Mesenchymal stem cell (in vitro differentiated cells and primary cell): ENCODE results near the gene SUPT3H.

Source experiments
- DNase-seq: peaks from one replicate; pipeline ENCODE4 v3.0.0-alpha.2; 2013
- H2AFZ ChIP-seq: one replicate; pipeline ENCODE4 v1.6.1; 2013; ENCODE audit warnings: low read depth, mild to moderate bottlenecking, control low read depth, inconsistent platforms, low read length, moderate library complexity
- H2AK5ac ChIP-seq: 2 replicates; pipeline ENCODE4 v1.6.1; 2013; ENCODE audit warnings: low read length, moderate library complexity, mild to moderate bottlenecking, inconsistent platforms; ENCODE audit not compliant: severe bottlenecking
- H2BK120ac ChIP-seq: one replicate; pipeline ENCODE4 v1.6.1; 2013; ENCODE audit warnings: low read depth, mild to moderate bottlenecking, inconsistent platforms, low read length, moderate library complexity
- H2BK12ac ChIP-seq, 2 experiments: one replicate each; pipeline ENCODE4 v1.6.1; 2013; ENCODE audit warnings: inconsistent platforms in 2 of 2, low read length in 2 of 2, mild to moderate bottlenecking in 2 of 2, moderate library complexity in 2 of 2, control low read depth in 1 of 2
- H2BK15ac ChIP-seq: one replicate; pipeline ENCODE4 v1.6.1; 2013; ENCODE audit warnings: mild to moderate bottlenecking, low read depth, inconsistent platforms; ENCODE audit not compliant: poor library complexity, severe bottlenecking
- H2BK5ac ChIP-seq: 2 replicates; pipeline ENCODE4 v1.6.1; 2013; ENCODE audit warnings: low read depth, mild to moderate bottlenecking, low read length, control low read depth, inconsistent platforms; ENCODE audit not compliant: poor library complexity, severe bottlenecking
- H3K14ac ChIP-seq, 2 experiments: one replicate each; pipeline ENCODE4 v1.6.1; 2013; ENCODE audit warnings: inconsistent platforms in 2 of 2, low read length in 2 of 2, control low read depth in 1 of 2, mild to moderate bottlenecking in 1 of 2, moderate library complexity in 1 of 2
- H3K18ac ChIP-seq, 2 experiments: one replicate each; pipeline ENCODE4 v1.6.1; 2013; ENCODE audit warnings: inconsistent platforms in 2 of 2, low read length in 2 of 2, control low read depth in 1 of 2, low read depth in 1 of 2, mild to moderate bottlenecking in 1 of 2
- H3K23ac ChIP-seq, 2 experiments: one replicate each; pipeline ENCODE4 v1.6.1; 2013; ENCODE audit warnings: inconsistent platforms in 2 of 2, low read length in 2 of 2, mild to moderate bottlenecking in 2 of 2, moderate library complexity in 2 of 2, control low read depth in 1 of 2
- H3K27ac ChIP-seq: 2 replicates; pipeline ENCODE4 v1.5.1; 2013; ENCODE audit warnings: mild to moderate bottlenecking, moderate library complexity, low read length, control low read depth, inconsistent platforms; ENCODE audit not compliant: poor library complexity, severe bottlenecking
- H3K27me3 ChIP-seq, 2 experiments: 2 replicates each; pipeline versions ENCODE4 v1.6.1 to v1.7.0; 2013; ENCODE audit warnings: low read length in 2 of 2, mild to moderate bottlenecking in 2 of 2, moderate library complexity in 2 of 2, control low read depth in 1 of 2, inconsistent platforms in 1 of 2; ENCODE audit not compliant: control insufficient read depth in 1 of 2, insufficient read depth in 1 of 2
- H3K36me3 ChIP-seq, 2 experiments: 2 replicates each; pipeline versions ENCODE4 v1.6.1 to v1.7.0; 2013; ENCODE audit warnings: low read length in 2 of 2, control low read depth in 1 of 2, inconsistent platforms in 1 of 2, low read depth in 1 of 2, mild to moderate bottlenecking in 1 of 2; ENCODE audit not compliant: insufficient read depth in 2 of 2, control insufficient read depth in 1 of 2
- H3K4ac ChIP-seq, 2 experiments: one replicate each; pipeline ENCODE4 v1.6.1; 2013; ENCODE audit warnings: inconsistent platforms in 2 of 2, low read length in 2 of 2, mild to moderate bottlenecking in 2 of 2, moderate library complexity in 2 of 2, control low read depth in 1 of 2, low read depth in 1 of 2
- H3K4me1 ChIP-seq: 2 replicates; pipeline ENCODE4 v1.6.1; 2013; ENCODE audit warnings: low read depth, low read length, control low read depth; ENCODE audit not compliant: control insufficient read depth, insufficient read depth
- H3K4me2 ChIP-seq: 2 replicates; pipeline ENCODE4 v1.6.1; 2013; ENCODE audit warnings: low read length, mild to moderate bottlenecking, inconsistent platforms; ENCODE audit not compliant: poor library complexity, severe bottlenecking
- H3K4me3 ChIP-seq, 2 experiments: 2 replicates each; pipeline versions ENCODE4 v1.5.1 to v1.7.0; 2013; ENCODE audit warnings: low read length in 2 of 2, mild to moderate bottlenecking in 2 of 2, control low read depth in 1 of 2, low read depth in 1 of 2; ENCODE audit not compliant: insufficient read depth in 1 of 2
- H3K79me1 ChIP-seq: replicated peaks from 2 replicates; pipeline ENCODE4 v1.6.1; 2013; ENCODE audit warnings: mild to moderate bottlenecking, control low read depth, low read length, inconsistent platforms; ENCODE audit not compliant: poor library complexity, severe bottlenecking
- H3K9ac ChIP-seq: 2 replicates; pipeline ENCODE4 v1.7.0; 2013; ENCODE audit warnings: mild to moderate bottlenecking, low read length, moderate library complexity
- H3K9me3 ChIP-seq: 2 replicates; pipeline ENCODE4 v1.7.0; 2013; ENCODE audit warnings: mild to moderate bottlenecking, low read length; ENCODE audit not compliant: control insufficient read depth
- H4K8ac ChIP-seq: one replicate; pipeline ENCODE4 v1.6.1; 2013; ENCODE audit warnings: inconsistent platforms, mild to moderate bottlenecking, low read length, moderate library complexity
- H4K91ac ChIP-seq: one replicate; pipeline ENCODE4 v1.6.1; 2013; ENCODE audit warnings: mild to moderate bottlenecking, low read length, inconsistent platforms
- WGBS: methylation state at CpG from one replicate; pipeline ENCODE4 v1.1.7; 2013; ENCODE audit warnings: mixed read lengths; 5-methylcytosine and 5-hydroxymethylcytosine counted together

The SUPT3H gene

GRCh38 chr6:44806656-44807055 lies 571.1 kb downstream of the SUPT3H start:
- no peaks in the 10 kb centered on the region for H3K9me3 ChIP-seq
- H2AFZ ChIP-seq: no peak overlapping the region
- no peak overlapping the region for H3K9ac ChIP-seq
- H2AK5ac ChIP-seq: no peak overlapping the region
- no peaks in the 10 kb centered on the region for H3K79me1 ChIP-seq
- no peak overlapping the region for H3K14ac ChIP-seq
- no peak overlapping the region for H3K4me2 ChIP-seq
- no peak overlapping the region for H3K18ac ChIP-seq
- no peak overlapping the region for H4K91ac ChIP-seq
- no peak overlapping the region for H3K27ac ChIP-seq
- no peak overlapping the region for H2BK12ac ChIP-seq
- no peak overlapping the region for H2BK5ac ChIP-seq
- no peaks in the 10 kb centered on the region for H3K27me3 ChIP-seq
- no peak overlapping the region for H2BK15ac ChIP-seq
- H2BK120ac ChIP-seq: no peak overlapping the region
- no peak for DNase-seq
- WGBS: 78% methylated on average over 5 of the region's 5 CpGs
- no peak overlapping the region for H3K23ac ChIP-seq
- H4K8ac ChIP-seq: no peak overlapping the region
- peaks cover 11% of the 10 kb centered on the region for H3K4me1 ChIP-seq
- H3K4me3 ChIP-seq: no peak overlapping the region
- no peak overlapping the region for H3K4ac ChIP-seq
- peaks cover 0 to 5% of the 10 kb centered on the region in 2 experiments for H3K36me3 ChIP-seq

DNA sequence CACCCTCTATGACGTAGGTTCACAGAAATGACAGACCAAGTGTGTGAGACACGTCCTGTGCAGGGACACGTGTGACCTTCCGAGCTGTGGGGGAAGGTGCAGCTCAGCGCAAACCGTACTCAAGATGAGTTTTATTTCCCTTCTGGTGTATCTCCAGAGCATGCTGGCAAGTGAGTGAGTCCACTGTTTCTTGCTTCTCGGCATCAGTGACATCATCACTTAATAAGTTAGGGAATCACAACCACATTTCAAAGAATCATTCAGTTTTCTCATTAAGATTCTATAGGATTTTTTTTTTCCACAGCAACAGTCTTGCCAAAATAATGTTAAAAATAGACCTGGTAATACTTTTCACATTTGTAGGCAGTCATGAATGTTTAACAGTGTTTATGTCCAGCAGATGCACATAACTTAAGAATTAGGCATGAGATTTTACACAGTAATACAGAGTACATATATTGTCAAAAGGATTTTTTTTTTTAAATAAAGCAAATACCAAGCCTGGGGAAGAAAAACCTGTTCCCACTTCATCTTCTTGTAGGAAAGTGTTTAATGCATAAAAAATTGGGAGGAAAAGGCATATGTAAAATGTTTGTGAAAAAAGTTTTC lies 572.4 kb downstream of the SUPT3H start:
- Histone ChIP-seq H3K36me3 (peaks cover 0 to 5% of the 10 kb centered on the region in 2 experiments), H2AFZ (no peak overlapping the region), H3K9me3 (no peaks in the 10 kb centered on the region), H2AK5ac (no peak overlapping the region), H3K23ac (no peak overlapping the region), H4K8ac (no peak overlapping the region), H3K4me3 (no peak overlapping the region), H2BK5ac (no peak overlapping the region), H3K9ac (peak overlapping the region; percentile 31), H3K27ac (peak overlapping the region; percentile 43), H2BK120ac (no peak overlapping the region), H3K4me2 (peak overlapping the region; percentile 30), H3K14ac (no peak overlapping the region), H3K79me1 (no peaks in the 10 kb centered on the region), H3K18ac (no peak overlapping the region), H2BK15ac (no peak overlapping the region), H2BK12ac (no peak overlapping the region), H4K91ac (no peak overlapping the region), H3K4me1 (peaks cover 11% of the 10 kb centered on the region), H3K4ac (no peak overlapping the region), H3K27me3 (peaks cover 0 to 8% of the 10 kb centered on the region in 2 experiments)
- no peak for DNase-seq
- 83% methylated on average over 7 of the region's 7 CpGs for WGBS

- H2BK5ac ChIP-seq: no peak overlapping the region
- H4K91ac ChIP-seq: no peak overlapping the region
- no peak overlapping the region for H2BK12ac ChIP-seq
- peaks cover 13% of the 10 kb centered on the region for H3K4me1 ChIP-seq
- WGBS: 86% methylated on average over 3 of the region's 4 CpGs
- no peak for DNase-seq
- no peak overlapping the region for H3K14ac ChIP-seq
- H2AFZ ChIP-seq: no peak overlapping the region
- H4K8ac ChIP-seq: no peak overlapping the region
- H2BK15ac ChIP-seq: no peak overlapping the region
- H3K27ac ChIP-seq: peak overlapping the region; percentile 43
- no peak overlapping the region for H2BK120ac ChIP-seq
- peaks cover 0 to 11% of the 10 kb centered on the region in 2 experiments for H3K27me3 ChIP-seq
- no peak overlapping the region for H3K18ac ChIP-seq
- no peak overlapping the region for H3K23ac ChIP-seq
- H3K4me2 ChIP-seq: no peak overlapping the region
- no peaks in the 10 kb centered on the region for H3K9me3 ChIP-seq
- no peaks in the 10 kb centered on the region for H3K79me1 ChIP-seq
- peak overlapping the region; percentile 31 for H3K9ac ChIP-seq
- H3K4ac ChIP-seq: no peak overlapping the region
- H2AK5ac ChIP-seq: peak overlapping the region; percentile 43
- H3K4me3 ChIP-seq: no peak overlapping the region
- peaks cover 0 to 5% of the 10 kb centered on the region in 2 experiments for H3K36me3 ChIP-seq
Observed at GRCh38 chr6:44804546-44805159, 573.1 kb downstream of the SUPT3H start.

GRCh38 chr6:44804016-44804415 lies 573.7 kb downstream of the SUPT3H start:
- Histone ChIP-seq H3K4ac (no peak overlapping the region), H2AK5ac (peak overlapping the region; percentile 31), H3K18ac (no peak overlapping the region), H3K27ac (no peak overlapping the region), H3K4me1 (peaks cover 13% of the 10 kb centered on the region), H3K23ac (no peak overlapping the region), H3K9ac (no peak overlapping the region), H2BK12ac (no peak overlapping the region), H3K14ac (no peak overlapping the region), H3K4me3 (no peak overlapping the region), H3K9me3 (no peaks in the 10 kb centered on the region), H3K79me1 (no peaks in the 10 kb centered on the region), H3K36me3 (peaks cover 0 to 5% of the 10 kb centered on the region in 2 experiments), H2AFZ (no peak overlapping the region), H3K4me2 (no peak overlapping the region), H4K91ac (no peak overlapping the region), H2BK15ac (no peak overlapping the region), H3K27me3 (peaks cover 0 to 11% of the 10 kb centered on the region in 2 experiments), H4K8ac (no peak overlapping the region), H2BK5ac (no peak overlapping the region), H2BK120ac (no peak overlapping the region)
- no peak for DNase-seq
- 85% methylated on average over 5 of the region's 5 CpGs for WGBS
